ENCODE measurements around the gene RTF2. TPM values are rescaled to one million over a fixed set of nuclear protein-coding genes. Genes with fewer than 3 reads are reported as not detected.

The RTF2 gene
- 77.0 and 86.0 TPM in 2 replicates for total RNA-seq (2014; rRNA removed; shearing (Covaris generic))

- DNase-seq (ENCODE audit: low spot score): peak; percentile 98
Observed at GRCh38 chr20:56468316-56469076, at the start of gene RTF2. RTF2 (plus strand) TSS chr20:56468627; CDS start chr20:56468698, 71 bp downstream.

- DNase-seq (ENCODE audit: low spot score): no peak
Observed at GRCh38 chr20:56420028-56420427, 48.4 kb upstream of the RTF2 start.

GRCh38 chr20:56420940-56421688, 47.3 kb upstream of the RTF2 start:
- no peak for DNase-seq (ENCODE audit: low spot score)

GRCh38 chr20:56422076-56422823, 46.2 kb upstream of the RTF2 start:
- peak; percentile 87 for DNase-seq (ENCODE audit: low spot score)

- no peak for DNase-seq (ENCODE audit: low spot score)
Observed at GRCh38 chr20:56422824-56423189, 45.6 kb upstream of the RTF2 start.

GRCh38 chr20:56423211-56423610, 45.2 kb upstream of the RTF2 start:
- no peak for DNase-seq (ENCODE audit: low spot score)

- DNase-seq (ENCODE audit: low spot score): no peak
Observed at GRCh38 chr20:56423886-56424285, 44.5 kb upstream of the RTF2 start.

GRCh38 chr20:56424931-56425330, 43.5 kb upstream of the RTF2 start:
- no peak for DNase-seq (ENCODE audit: low spot score)

GRCh38 chr20:56426026-56426425, 42.4 kb upstream of the RTF2 start:
- DNase-seq (ENCODE audit: low spot score): no peak

- no peak for DNase-seq (ENCODE audit: low spot score)
Observed at GRCh38 chr20:56426926-56427325, 41.5 kb upstream of the RTF2 start.

GRCh38 chr20:56427797-56428196, 40.6 kb upstream of the RTF2 start:
- no peak for DNase-seq (ENCODE audit: low spot score)

- DNase-seq (ENCODE audit: low spot score): no peak
Observed at GRCh38 chr20:56428410-56428809, 40.0 kb upstream of the RTF2 start.

- DNase-seq (ENCODE audit: low spot score): no peak
Observed at GRCh38 chr20:56428881-56429280, 39.5 kb upstream of the RTF2 start.

GRCh38 chr20:56429502-56429901, 38.9 kb upstream of the RTF2 start:
- no peak for DNase-seq (ENCODE audit: low spot score)

GRCh38 chr20:56429941-56430340, 38.5 kb upstream of the RTF2 start:
- no peak for DNase-seq (ENCODE audit: low spot score)

- no peak for DNase-seq (ENCODE audit: low spot score)
Observed at GRCh38 chr20:56430461-56430860, 38.0 kb upstream of the RTF2 start.

GRCh38 chr20:56430957-56431356, 37.5 kb upstream of the RTF2 start:
- DNase-seq (ENCODE audit: low spot score): no peak

GRCh38 chr20:56431471-56431870, 37.0 kb upstream of the RTF2 start:
- no peak for DNase-seq (ENCODE audit: low spot score)

- DNase-seq (ENCODE audit: low spot score): no peak
Observed at GRCh38 chr20:56433221-56433879, 35.1 kb upstream of the RTF2 start.

GRCh38 chr20:56433880-56434255, 34.6 kb upstream of the RTF2 start:
- no peak for DNase-seq (ENCODE audit: low spot score)

GRCh38 chr20:56437196-56437960, 31.0 kb upstream of the RTF2 start:
- DNase-seq (ENCODE audit: low spot score): no peak
